ENCODE measurements around the gene BCL2. TPM values are rescaled to one million over a fixed set of nuclear protein-coding genes. Genes with fewer than 3 reads are reported as not detected.

BCL2 gene
- total RNA-seq, 1 experiment from 2014 or later, result 2.6 TPM

DNA sequence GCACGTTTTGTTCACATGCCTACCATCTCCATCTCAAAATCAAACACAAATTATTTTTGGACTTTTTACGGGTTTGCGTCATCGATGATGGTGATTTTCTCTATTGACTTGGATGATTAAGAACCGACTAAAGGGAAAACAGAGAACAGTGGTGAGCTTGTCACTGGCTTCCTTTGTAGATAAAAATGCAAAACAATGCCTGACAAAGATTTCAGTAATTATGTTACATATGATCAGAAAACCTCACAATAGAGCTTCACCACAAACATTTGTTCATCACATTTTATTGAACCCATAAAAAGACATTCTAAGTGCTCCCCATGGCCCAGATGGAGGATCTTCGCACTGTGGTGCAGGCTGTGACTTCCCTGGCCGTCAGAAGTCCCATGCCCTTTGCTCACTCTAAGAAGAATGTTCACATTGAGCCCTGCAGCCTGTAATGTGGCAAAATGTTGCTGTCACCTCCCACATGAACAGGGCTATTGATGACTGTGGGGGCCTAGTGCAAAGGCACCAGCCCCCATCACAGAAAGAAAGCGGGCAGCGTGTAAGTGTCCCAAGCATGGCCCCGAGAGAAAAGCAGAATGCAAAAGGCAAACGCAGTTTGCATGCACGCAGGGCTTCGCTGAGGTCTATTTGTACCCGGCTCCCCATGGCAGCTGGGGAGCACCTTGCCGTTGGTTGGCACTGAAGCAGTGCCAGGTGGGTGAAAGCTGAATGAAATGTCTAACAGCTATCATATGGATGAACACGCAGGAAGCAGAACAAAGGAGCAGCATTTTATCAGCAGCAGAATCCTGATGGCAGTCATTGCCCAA, 60.6 kb downstream of the BCL2 start (continued):
- TF ChIP-seq, protein P1, sequence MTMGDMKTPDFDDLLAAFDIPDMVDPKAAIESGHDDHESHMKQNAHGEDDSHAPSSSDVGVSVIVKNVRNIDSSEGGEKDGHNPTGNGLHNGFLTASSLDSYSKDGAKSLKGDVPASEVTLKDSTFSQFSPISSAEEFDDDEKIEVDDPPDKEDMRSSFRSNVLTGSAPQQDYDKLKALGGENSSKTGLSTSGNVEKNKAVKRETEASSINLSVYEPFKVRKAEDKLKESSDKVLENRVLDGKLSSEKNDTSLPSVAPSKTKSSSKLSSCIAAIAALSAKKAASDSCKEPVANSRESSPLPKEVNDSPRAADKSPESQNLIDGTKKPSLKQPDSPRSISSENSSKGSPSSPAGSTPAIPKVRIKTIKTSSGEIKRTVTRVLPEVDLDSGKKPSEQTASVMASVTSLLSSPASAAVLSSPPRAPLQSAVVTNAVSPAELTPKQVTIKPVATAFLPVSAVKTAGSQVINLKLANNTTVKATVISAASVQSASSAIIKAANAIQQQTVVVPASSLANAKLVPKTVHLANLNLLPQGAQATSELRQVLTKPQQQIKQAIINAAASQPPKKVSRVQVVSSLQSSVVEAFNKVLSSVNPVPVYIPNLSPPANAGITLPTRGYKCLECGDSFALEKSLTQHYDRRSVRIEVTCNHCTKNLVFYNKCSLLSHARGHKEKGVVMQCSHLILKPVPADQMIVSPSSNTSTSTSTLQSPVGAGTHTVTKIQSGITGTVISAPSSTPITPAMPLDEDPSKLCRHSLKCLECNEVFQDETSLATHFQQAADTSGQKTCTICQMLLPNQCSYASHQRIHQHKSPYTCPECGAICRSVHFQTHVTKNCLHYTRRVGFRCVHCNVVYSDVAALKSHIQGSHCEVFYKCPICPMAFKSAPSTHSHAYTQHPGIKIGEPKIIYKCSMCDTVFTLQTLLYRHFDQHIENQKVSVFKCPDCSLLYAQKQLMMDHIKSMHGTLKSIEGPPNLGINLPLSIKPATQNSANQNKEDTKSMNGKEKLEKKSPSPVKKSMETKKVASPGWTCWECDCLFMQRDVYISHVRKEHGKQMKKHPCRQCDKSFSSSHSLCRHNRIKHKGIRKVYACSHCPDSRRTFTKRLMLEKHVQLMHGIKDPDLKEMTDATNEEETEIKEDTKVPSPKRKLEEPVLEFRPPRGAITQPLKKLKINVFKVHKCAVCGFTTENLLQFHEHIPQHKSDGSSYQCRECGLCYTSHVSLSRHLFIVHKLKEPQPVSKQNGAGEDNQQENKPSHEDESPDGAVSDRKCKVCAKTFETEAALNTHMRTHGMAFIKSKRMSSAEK (CRISPR knock-in tag; IDR thresholded peaks at IDR 0.05; ENCODE audit: borderline replicate concordance), result no peak
- TF ChIP-seq TEAD4 (CRISPR knock-in tag; IDR thresholded peaks at IDR 0.05), result no peak
- no peak for TF ChIP-seq MYBL2 (CRISPR knock-in tag; IDR thresholded peaks at IDR 0.05)
- TF ChIP-seq RELA (CRISPR knock-in tag; IDR thresholded peaks at IDR 0.05; ENCODE audit: borderline replicate concordance), result no peak
- TF ChIP-seq JAZF1 (CRISPR knock-in tag; IDR thresholded peaks at IDR 0.05), result no peak
- no peak for TF ChIP-seq ETV6 (CRISPR knock-in tag; IDR thresholded peaks at IDR 0.05)
- no peak for TF ChIP-seq NR3C1 (CRISPR knock-in tag; conservative IDR thresholded peaks at IDR 0.05; ENCODE audit: low read depth)
- no peak for TF ChIP-seq NR2C2 (CRISPR knock-in tag; IDR thresholded peaks at IDR 0.05)
- TF ChIP-seq, protein P2, sequence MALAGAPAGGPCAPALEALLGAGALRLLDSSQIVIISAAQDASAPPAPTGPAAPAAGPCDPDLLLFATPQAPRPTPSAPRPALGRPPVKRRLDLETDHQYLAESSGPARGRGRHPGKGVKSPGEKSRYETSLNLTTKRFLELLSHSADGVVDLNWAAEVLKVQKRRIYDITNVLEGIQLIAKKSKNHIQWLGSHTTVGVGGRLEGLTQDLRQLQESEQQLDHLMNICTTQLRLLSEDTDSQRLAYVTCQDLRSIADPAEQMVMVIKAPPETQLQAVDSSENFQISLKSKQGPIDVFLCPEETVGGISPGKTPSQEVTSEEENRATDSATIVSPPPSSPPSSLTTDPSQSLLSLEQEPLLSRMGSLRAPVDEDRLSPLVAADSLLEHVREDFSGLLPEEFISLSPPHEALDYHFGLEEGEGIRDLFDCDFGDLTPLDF (CRISPR knock-in tag; IDR thresholded peaks at IDR 0.05), result no peak
- no peak for TF ChIP-seq PRRX2 (CRISPR knock-in tag; IDR thresholded peaks at IDR 0.05)
- TF ChIP-seq, protein P3, sequence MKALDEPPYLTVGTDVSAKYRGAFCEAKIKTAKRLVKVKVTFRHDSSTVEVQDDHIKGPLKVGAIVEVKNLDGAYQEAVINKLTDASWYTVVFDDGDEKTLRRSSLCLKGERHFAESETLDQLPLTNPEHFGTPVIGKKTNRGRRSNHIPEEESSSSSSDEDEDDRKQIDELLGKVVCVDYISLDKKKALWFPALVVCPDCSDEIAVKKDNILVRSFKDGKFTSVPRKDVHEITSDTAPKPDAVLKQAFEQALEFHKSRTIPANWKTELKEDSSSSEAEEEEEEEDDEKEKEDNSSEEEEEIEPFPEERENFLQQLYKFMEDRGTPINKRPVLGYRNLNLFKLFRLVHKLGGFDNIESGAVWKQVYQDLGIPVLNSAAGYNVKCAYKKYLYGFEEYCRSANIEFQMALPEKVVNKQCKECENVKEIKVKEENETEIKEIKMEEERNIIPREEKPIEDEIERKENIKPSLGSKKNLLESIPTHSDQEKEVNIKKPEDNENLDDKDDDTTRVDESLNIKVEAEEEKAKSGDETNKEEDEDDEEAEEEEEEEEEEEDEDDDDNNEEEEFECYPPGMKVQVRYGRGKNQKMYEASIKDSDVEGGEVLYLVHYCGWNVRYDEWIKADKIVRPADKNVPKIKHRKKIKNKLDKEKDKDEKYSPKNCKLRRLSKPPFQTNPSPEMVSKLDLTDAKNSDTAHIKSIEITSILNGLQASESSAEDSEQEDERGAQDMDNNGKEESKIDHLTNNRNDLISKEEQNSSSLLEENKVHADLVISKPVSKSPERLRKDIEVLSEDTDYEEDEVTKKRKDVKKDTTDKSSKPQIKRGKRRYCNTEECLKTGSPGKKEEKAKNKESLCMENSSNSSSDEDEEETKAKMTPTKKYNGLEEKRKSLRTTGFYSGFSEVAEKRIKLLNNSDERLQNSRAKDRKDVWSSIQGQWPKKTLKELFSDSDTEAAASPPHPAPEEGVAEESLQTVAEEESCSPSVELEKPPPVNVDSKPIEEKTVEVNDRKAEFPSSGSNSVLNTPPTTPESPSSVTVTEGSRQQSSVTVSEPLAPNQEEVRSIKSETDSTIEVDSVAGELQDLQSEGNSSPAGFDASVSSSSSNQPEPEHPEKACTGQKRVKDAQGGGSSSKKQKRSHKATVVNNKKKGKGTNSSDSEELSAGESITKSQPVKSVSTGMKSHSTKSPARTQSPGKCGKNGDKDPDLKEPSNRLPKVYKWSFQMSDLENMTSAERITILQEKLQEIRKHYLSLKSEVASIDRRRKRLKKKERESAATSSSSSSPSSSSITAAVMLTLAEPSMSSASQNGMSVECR (CRISPR knock-in tag; IDR thresholded peaks at IDR 0.05; ENCODE audit: borderline replicate concordance), result no peak
- no peak for TF ChIP-seq ZNF416 (CRISPR knock-in tag; IDR thresholded peaks at IDR 0.05)
- TF ChIP-seq, protein P4, sequence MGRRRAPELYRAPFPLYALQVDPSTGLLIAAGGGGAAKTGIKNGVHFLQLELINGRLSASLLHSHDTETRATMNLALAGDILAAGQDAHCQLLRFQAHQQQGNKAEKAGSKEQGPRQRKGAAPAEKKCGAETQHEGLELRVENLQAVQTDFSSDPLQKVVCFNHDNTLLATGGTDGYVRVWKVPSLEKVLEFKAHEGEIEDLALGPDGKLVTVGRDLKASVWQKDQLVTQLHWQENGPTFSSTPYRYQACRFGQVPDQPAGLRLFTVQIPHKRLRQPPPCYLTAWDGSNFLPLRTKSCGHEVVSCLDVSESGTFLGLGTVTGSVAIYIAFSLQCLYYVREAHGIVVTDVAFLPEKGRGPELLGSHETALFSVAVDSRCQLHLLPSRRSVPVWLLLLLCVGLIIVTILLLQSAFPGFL (CRISPR knock-in tag; IDR thresholded peaks at IDR 0.05; ENCODE audit: borderline replicate concordance), result no peak
- TF ChIP-seq, protein P5, sequence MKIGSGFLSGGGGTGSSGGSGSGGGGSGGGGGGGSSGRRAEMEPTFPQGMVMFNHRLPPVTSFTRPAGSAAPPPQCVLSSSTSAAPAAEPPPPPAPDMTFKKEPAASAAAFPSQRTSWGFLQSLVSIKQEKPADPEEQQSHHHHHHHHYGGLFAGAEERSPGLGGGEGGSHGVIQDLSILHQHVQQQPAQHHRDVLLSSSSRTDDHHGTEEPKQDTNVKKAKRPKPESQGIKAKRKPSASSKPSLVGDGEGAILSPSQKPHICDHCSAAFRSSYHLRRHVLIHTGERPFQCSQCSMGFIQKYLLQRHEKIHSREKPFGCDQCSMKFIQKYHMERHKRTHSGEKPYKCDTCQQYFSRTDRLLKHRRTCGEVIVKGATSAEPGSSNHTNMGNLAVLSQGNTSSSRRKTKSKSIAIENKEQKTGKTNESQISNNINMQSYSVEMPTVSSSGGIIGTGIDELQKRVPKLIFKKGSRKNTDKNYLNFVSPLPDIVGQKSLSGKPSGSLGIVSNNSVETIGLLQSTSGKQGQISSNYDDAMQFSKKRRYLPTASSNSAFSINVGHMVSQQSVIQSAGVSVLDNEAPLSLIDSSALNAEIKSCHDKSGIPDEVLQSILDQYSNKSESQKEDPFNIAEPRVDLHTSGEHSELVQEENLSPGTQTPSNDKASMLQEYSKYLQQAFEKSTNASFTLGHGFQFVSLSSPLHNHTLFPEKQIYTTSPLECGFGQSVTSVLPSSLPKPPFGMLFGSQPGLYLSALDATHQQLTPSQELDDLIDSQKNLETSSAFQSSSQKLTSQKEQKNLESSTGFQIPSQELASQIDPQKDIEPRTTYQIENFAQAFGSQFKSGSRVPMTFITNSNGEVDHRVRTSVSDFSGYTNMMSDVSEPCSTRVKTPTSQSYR (CRISPR knock-in tag; IDR thresholded peaks at IDR 0.05), result no peak
- TF ChIP-seq SOX15 (CRISPR knock-in tag; IDR thresholded peaks at IDR 0.05), result no peak
- TF ChIP-seq, protein P6, sequence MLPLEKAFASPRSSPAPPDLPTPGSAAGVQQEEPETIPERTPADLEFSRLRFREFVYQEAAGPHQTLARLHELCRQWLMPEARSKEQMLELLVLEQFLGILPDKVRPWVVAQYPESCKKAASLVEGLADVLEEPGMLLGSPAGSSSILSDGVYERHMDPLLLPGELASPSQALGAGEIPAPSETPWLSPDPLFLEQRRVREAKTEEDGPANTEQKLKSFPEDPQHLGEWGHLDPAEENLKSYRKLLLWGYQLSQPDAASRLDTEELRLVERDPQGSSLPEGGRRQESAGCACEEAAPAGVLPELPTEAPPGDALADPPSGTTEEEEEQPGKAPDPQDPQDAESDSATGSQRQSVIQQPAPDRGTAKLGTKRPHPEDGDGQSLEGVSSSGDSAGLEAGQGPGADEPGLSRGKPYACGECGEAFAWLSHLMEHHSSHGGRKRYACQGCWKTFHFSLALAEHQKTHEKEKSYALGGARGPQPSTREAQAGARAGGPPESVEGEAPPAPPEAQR (CRISPR knock-in tag; IDR thresholded peaks at IDR 0.05), result no peak
